SK-N-SH treated with all-trans-retinoic acid at 6 μM for 48 hours (cell line): ENCODE measurements around the gene TMEM116.

Experiments
- ESRRG ChIP-seq: fragments of 250-450 bp; sonication (Bioruptor Pico); IDR thresholded peaks from 2 replicates; pipeline ENCODE4 v1.6.1; 2021; ENCODE audit warnings: mild to moderate bottlenecking
- POU6F1 ChIP-seq: fragments of 250-450 bp; sonication (Bioruptor Pico); IDR thresholded peaks from 2 replicates; pipeline ENCODE4 v1.8.0; 2021; ENCODE audit warnings: low read depth, mild to moderate bottlenecking, moderate library complexity, borderline replicate concordance
- SNAI2 ChIP-seq: fragments of 250-450 bp; sonication (Bioruptor Pico); IDR thresholded peaks from 2 replicates; pipeline ENCODE4 v1.5.0; 2020; ENCODE audit warnings: mild to moderate bottlenecking, moderate library complexity
- ZFP3 ChIP-seq: fragments of 250-450 bp; sonication (Bioruptor Pico); IDR thresholded peaks from 2 replicates; pipeline ENCODE4 v1.5.0; 2020; ENCODE audit warnings: mild to moderate bottlenecking, moderate library complexity
- ZFP30 ChIP-seq: fragments of 450-650 bp; formaldehyde crosslinking; IDR thresholded peaks from 2 replicates; pipeline ENCODE4 v1.5.0; 2022; ENCODE audit warnings: mild to moderate bottlenecking, moderate library complexity
- TF ChIP-seq, protein P1 (sequence below): fragments of 250-450 bp; sonication (Bioruptor Pico); IDR thresholded peaks from 2 replicates; pipeline ENCODE4 v1.8.0; 2020; ENCODE audit warnings: mild to moderate bottlenecking, moderate library complexity, borderline replicate concordance
- TF ChIP-seq, protein P2 (sequence below): fragments of 250-450 bp; sonication (Bioruptor Pico); IDR thresholded peaks from 2 replicates; pipeline ENCODE4 v1.5.0; 2020; ENCODE audit warnings: mild to moderate bottlenecking, moderate library complexity

DNA sequence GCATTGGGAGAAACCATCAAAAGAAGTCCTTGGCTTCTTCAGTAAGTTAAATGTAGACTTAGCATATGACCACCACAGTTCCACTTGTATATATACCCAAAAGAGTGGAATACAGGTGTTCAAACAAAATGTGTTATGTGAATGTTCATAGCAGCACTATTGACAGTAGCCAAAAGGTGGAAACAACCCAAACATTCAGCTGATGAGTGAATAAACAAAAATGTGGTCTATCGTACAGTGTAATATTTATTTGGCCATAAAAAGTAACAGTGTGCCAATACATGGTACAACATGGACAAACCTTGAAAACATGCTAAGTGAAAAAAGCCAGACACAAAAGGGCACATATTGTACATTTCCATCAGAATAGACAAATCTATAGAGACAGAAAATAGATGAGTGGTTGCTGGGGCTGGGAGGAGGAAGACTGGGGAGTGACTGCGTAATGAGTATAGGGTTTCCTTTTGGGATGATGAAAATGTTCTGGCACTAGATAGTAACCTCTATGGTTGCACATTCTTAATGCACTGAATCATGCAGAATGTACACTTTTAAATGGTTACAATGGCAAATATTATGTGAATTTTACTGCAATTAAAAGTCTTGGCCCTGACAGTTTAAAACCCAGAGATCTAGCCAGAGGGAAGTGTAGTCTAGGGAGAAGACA, 5.7 kb upstream of the TMEM116 start:
- no peak for TF ChIP-seq ZFP30
- TF ChIP-seq ZFP3 = no peak
- TF ChIP-seq POU6F1 (CRISPR knock-in tag) = no peak
- TF ChIP-seq, protein P1, sequence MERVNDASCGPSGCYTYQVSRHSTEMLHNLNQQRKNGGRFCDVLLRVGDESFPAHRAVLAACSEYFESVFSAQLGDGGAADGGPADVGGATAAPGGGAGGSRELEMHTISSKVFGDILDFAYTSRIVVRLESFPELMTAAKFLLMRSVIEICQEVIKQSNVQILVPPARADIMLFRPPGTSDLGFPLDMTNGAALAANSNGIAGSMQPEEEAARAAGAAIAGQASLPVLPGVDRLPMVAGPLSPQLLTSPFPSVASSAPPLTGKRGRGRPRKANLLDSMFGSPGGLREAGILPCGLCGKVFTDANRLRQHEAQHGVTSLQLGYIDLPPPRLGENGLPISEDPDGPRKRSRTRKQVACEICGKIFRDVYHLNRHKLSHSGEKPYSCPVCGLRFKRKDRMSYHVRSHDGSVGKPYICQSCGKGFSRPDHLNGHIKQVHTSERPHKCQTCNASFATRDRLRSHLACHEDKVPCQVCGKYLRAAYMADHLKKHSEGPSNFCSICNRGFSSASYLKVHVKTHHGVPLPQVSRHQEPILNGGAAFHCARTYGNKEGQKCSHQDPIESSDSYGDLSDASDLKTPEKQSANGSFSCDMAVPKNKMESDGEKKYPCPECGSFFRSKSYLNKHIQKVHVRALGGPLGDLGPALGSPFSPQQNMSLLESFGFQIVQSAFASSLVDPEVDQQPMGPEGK (CRISPR knock-in tag) = no peak
- TF ChIP-seq ESRRG = no peak
- TF ChIP-seq, protein P2, sequence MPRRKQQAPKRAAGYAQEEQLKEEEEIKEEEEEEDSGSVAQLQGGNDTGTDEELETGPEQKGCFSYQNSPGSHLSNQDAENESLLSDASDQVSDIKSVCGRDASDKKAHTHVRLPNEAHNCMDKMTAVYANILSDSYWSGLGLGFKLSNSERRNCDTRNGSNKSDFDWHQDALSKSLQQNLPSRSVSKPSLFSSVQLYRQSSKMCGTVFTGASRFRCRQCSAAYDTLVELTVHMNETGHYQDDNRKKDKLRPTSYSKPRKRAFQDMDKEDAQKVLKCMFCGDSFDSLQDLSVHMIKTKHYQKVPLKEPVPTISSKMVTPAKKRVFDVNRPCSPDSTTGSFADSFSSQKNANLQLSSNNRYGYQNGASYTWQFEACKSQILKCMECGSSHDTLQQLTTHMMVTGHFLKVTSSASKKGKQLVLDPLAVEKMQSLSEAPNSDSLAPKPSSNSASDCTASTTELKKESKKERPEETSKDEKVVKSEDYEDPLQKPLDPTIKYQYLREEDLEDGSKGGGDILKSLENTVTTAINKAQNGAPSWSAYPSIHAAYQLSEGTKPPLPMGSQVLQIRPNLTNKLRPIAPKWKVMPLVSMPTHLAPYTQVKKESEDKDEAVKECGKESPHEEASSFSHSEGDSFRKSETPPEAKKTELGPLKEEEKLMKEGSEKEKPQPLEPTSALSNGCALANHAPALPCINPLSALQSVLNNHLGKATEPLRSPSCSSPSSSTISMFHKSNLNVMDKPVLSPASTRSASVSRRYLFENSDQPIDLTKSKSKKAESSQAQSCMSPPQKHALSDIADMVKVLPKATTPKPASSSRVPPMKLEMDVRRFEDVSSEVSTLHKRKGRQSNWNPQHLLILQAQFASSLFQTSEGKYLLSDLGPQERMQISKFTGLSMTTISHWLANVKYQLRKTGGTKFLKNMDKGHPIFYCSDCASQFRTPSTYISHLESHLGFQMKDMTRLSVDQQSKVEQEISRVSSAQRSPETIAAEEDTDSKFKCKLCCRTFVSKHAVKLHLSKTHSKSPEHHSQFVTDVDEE (CRISPR knock-in tag) = no peak
- TF ChIP-seq SNAI2 (CRISPR knock-in tag) = no peak
